NCI-H82 (cell line): ENCODE measurements around the gene GGA1.
A peak's percentile ranks its signal among the peaks of the same experiment; 100 is the strongest.

Experiments
- DNase-seq: peaks from one replicate; lab custom pipeline; 2025; lab: John Stamatoyannopoulos, UW

GGA1 gene

DNA sequence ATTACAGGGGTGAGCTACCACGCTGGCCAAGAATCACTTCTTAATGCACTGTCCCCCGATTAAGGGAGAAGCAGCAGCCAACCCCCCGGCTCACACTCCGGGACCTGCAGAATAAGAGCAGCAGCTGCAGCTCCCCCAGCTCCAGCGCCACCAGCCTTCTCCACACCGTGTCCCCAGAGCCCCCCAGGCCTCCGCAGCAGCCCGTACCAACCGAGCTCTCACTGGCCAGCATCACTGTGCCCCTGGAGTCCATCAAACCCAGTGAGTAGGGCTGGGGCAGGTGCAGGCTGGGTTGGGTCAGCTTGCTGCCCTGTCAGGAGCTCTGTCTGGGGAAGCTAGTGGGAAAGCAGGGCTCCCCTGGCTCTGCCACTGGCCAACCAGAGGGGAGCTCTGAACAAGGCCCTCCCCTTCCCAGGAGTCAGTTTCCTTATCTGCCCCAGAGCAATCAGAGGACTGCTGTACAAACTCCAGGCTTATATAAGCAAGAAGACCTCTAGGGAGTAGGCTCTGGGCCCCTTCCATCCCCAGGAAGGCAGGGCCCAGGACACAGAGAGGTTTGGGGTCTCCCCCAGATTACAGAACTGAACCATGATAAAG lies 22.3 kb downstream of the GGA1 start:
- no peak for DNase-seq

DNA sequence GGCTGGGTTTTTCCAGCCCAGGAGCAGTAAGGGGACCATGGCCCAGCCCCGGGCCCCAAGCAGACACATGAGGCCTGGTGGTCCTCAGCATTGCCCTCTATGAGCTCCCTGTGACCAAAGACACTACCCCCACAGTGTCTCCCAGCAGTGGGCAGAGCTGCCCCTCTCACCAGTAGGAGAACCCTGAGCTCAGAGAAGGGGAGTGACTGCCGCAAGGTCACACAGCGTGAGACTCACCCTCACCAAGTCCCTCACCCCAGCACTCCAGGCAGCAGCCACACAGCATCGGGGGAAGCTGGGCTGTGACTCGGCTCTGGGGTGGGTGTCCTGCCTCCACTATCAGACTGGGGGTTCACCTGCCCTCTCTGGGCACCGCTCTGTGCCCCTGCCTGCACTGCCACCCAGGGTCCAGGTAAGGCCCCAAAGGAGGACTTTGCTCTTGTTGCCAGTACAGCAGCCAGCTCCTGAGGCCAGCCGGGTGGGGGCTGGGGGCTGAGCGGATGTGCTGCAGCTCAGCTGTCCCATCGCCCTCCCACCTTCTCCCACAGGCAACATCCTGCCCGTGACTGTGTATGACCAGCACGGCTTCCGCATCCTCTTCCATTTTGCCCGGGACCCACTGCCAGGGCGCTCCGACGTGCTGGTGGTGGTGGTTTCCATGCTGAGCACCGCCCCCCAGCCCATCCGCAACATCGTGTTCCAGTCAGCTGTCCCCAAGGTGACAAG lies 23.0 kb downstream of the GGA1 start:
- no peak for DNase-seq

- no peak for DNase-seq
Observed at GRCh38 chr22:37632174-37633088, 23.8 kb downstream of the GGA1 start.

- no peak for DNase-seq
Observed at GRCh38 chr22:37633089-37633624, 24.5 kb downstream of the GGA1 start.

DNA sequence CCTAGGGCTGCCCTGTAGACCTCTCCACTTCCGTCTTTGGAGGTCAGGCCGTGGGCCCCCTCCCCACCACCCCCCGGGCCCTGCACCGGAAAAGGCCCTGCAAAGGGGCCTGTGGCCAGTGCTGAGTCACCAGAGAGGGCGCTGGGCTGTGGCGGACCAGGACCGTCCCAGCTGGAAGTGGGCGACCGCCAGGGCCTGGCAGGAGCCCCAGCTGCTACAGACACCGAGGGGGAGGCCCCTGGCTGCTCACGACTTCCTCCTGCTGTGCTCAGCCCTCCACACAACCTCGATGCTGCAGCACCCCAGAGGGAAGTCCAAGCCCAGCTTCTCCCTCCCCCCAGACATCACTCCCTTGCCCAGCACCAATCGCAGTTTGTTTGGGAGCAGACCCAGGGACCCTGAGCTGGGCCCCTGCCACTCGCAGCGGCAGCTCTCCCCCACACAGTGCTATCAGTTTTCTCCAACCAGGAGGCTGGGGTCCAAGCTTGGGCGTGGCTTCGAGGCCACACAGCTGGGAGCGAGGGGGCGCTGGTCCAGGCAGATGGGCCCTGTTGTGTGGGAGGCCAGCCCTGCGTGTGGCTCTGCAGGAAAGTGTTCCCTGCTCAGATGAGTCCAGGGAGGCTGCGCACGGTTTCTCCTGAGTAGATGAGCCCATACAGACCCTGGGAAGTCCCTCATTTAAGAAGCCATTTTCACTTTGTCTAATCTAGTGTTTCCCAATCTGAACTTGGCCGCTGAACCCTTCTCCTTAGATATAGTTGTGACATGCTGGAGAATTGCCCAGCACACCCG lies 25.2 kb downstream of the GGA1 start:
- peak; percentile 70 for DNase-seq

GRCh38 chr22:37634417-37634924 lies 25.8 kb downstream of the GGA1 start:
- DNase-seq = no peak

GRCh38 chr22:37635157-37635556 lies 26.5 kb downstream of the GGA1 start:
- DNase-seq = no peak

- DNase-seq = no peak
Observed at GRCh38 chr22:37636186-37636948, 27.7 kb downstream of the GGA1 start.

DNA sequence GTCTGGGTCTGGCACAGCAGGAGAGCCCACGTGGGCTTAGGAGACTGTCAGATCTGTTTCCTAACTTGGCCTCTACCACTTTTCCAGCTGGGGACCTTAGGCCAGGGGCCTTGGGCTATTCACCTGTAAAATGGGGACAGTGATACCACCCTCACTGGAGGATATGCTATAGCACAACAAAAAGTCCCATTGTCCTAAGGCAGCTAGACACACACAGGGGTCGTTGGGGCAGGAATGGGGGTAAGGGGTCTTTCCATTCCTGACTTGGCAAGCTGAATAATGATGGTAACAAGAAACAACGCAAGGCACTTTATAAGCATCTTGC lies 28.3 kb downstream of the GGA1 start:
- no peak for DNase-seq

- DNase-seq = no peak
Observed at GRCh38 chr22:37638391-37639069, 29.9 kb downstream of the GGA1 start.

- DNase-seq = peak; percentile 47
Observed at GRCh38 chr22:37639070-37639760, 30.6 kb downstream of the GGA1 start, which contains the start of gene SH3BP1. SH3BP1 (plus strand) TSS chr22:37639669; CDS start chr22:37639788, 119 bp downstream.

DNA sequence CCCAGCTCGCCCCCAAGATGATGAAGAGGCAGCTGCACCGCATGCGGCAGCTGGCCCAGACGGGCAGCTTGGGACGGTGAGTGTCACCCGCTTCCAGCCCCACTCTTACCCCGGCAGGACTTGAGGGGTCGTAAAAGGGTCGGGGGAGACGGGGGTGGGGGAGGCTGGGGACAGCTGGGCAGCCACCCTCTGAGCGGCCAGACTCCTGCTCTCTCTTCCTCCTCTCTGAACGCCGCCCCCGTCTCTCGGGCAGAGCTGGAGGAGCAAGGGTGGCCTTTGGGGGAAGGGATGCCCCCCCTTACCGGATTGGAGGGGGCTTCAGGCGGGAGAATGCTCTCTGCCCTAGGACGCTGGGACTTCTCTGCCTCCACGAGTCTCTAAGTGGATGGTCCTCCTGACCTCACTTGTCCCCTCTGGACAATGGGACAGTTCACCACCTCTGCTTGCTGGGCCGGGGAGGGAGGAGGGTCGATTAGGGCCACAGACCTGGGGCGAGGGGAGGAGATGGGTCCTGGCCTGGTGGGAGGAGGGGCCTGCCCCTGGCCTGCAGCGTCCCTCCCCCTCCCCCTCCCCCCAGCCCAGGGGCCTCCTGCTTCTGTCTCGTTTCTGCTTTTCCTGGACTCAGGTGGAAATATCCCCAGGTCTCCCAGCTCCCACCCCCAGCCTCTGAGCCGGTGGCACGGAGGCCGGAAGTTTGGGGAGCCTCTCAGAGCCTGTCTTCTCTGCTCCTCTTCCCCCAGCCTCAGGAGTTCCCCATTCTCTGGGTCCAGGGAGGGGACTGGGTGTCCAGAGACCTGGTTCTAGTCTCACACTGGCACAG lies 31.3 kb downstream of the GGA1 start:
- no peak for DNase-seq

GRCh38 chr22:37640591-37641560 lies 32.2 kb downstream of the GGA1 start:
- no peak for DNase-seq

GRCh38 chr22:37641561-37641949 lies 32.9 kb downstream of the GGA1 start:
- no peak for DNase-seq

DNA sequence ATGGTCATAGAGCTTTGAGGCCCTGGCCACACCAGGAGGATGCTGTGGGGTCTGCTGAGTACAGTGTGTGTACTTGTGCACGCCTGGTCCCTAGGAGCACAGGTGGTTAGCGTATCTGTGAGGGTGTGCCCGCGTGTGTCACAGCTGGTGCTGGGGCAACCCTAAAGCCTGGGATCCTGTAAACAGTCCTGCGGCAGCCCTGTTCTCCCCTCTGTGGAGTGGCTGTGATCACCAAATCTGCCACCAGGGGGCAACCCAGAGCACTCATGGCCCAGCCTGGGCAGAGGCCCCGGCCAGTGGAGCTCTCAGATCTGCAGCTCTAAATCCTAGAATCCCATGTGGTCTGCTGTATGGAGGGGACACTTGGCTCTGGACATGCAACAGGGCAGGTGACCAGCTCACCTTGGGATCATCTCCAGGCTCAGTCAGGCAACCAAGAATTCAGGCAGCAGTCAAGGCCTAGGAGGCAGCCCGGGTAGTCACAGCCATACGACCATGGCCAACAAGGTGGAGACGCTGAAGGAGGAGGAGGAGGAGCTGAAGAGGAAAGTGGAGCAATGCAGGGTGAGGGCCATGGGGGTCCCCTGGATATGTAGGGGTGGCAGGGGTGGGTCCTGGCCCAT lies 34.7 kb downstream of the GGA1 start:
- DNase-seq = peak; percentile 81

- no peak for DNase-seq
Observed at GRCh38 chr22:37647317-37647716, 38.7 kb downstream of the GGA1 start.

DNA sequence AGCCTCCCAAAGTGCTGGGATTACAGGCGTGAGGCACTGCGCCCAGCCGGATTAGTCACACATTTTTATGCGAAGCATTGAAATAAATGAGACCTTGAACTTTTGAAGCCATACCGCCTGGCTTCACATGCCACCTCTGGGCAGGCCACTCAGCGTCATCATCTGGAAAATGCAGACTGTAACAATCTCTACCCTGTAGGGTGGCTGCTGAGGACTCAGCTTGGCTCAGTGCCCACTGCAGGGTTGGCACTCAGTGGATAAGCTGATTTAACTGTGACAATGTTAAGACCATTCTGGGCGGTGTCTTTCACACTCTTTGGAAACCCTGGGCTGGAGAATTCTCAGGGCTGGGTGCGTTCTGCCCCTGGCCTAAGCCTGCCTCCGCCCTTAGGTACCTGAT lies 39.3 kb downstream of the GGA1 start:
- peak; percentile 57 for DNase-seq
